ENCODE results near the gene HCN2. TPM values are rescaled to one million over a fixed set of nuclear protein-coding genes. Genes with fewer than 3 reads are reported as not detected.

Gene HCN2
- total and polyA plus RNA-seq, 4 experiments from 2014 or later = 2.5 to 2.9 TPM; not detected in 2

DNA sequence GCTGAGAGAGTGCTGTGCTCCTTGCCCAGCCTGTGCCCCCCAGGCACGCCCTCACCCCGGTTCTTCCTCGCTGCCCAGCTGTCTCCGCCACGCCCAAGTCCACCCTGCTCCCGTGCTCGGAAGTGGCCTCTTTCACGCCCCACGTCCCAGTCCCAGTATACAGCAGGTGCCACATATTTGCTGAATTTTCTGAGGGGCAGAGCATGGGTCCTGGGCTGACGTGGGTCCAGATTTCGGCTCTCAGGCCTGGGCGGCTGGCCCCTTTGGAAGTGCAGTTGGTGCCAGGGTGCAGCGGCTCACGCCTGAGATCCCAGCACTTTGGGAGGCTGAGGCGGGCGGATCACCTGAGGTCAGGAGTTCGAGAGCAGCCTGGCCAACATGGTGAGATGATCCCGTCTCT lies 3.4 kb downstream of the HCN2 start:
- H3K27me3 Mint-ChIP-seq = peaks cover 3 to 9% of the 10 kb centered on the region in 2 donors
- DNase-seq = no peak
- intact Hi-C loops (cut with micrococcal nuclease) = no loop called here
- Histone ChIP-seq H3K27ac (ENCODE audit: low read depth, low read length) (no peak overlapping the region), H3K27me3 (ENCODE audit: insufficient read depth, low read length) (peaks cover 6% of the 10 kb centered on the region), H3K36me3 (ENCODE audit: insufficient read depth, low read length) (no peaks in the 10 kb centered on the region), H3K4me1 (ENCODE audit: insufficient read depth, low read length) (peaks cover 14% of the 10 kb centered on the region), H3K4me3 (ENCODE audit: low read length in 2 of 2) (no peak overlapping the region), H3K9me3 (ENCODE audit: control insufficient read depth in 1 of 2, low read length in 2 of 2) (no peaks in the 10 kb centered on the region)
- peak overlapping the region in 1 of 7 donors; percentile 78 for H3K27ac Mint-ChIP-seq
- H3K4me1 Mint-ChIP-seq = peaks cover 0 to 10% (median 3%) of the 10 kb centered on the region in 4 donors
- POLR2A ChIA-PET (ENCODE audit: partially characterized antibody) = no interaction called here
- CTCF ChIA-PET (ENCODE audit: partially characterized antibody) = no interaction called here
- H3K36me3 Mint-ChIP-seq = peaks cover 0 to under 1% of the 10 kb centered on the region in 2 donors
- H3K4me3 Mint-ChIP-seq = no peak overlapping the region
- no peaks in the 10 kb centered on the region for H3K9me3 Mint-ChIP-seq

GRCh38 chr19:593505-593904 lies 3.8 kb downstream of the HCN2 start:
- intact Hi-C loops (cut with micrococcal nuclease) = no loop called here
- Histone ChIP-seq H3K4me1 (ENCODE audit: insufficient read depth, low read length) (peaks cover 9% of the 10 kb centered on the region), H3K27ac (ENCODE audit: low read depth, low read length) (no peak overlapping the region), H3K9me3 (ENCODE audit: control insufficient read depth in 1 of 2, low read length in 2 of 2) (no peaks in the 10 kb centered on the region), H3K27me3 (ENCODE audit: insufficient read depth, low read length) (peaks cover 5% of the 10 kb centered on the region), H3K4me3 (ENCODE audit: low read length in 2 of 2) (no peak overlapping the region), H3K36me3 (ENCODE audit: insufficient read depth, low read length) (no peaks in the 10 kb centered on the region)
- Mint-ChIP-seq H3K9me3 (no peaks in the 10 kb centered on the region), H3K4me3 (peak overlapping the region in 1 of 8 donors; percentile 36), H3K36me3 (no peaks in the 10 kb centered on the region), H3K27me3 (peaks cover 3 to 7% of the 10 kb centered on the region in 2 donors), H3K27ac (peak overlapping the region in 2 of 7 donors; percentile 4 to 78), H3K4me1 (peaks cover 0 to 10% (median 1%) of the 10 kb centered on the region in 4 donors)
- DNase-seq = no peak
- POLR2A ChIA-PET (ENCODE audit: partially characterized antibody) = interaction anchor here (1.1 kb wide), 1 partner anchor 17 kb away, joined by 3 read pairs; no protein-coding TSS in a partner anchor
- CTCF ChIA-PET (ENCODE audit: partially characterized antibody) = no interaction called here

DNA sequence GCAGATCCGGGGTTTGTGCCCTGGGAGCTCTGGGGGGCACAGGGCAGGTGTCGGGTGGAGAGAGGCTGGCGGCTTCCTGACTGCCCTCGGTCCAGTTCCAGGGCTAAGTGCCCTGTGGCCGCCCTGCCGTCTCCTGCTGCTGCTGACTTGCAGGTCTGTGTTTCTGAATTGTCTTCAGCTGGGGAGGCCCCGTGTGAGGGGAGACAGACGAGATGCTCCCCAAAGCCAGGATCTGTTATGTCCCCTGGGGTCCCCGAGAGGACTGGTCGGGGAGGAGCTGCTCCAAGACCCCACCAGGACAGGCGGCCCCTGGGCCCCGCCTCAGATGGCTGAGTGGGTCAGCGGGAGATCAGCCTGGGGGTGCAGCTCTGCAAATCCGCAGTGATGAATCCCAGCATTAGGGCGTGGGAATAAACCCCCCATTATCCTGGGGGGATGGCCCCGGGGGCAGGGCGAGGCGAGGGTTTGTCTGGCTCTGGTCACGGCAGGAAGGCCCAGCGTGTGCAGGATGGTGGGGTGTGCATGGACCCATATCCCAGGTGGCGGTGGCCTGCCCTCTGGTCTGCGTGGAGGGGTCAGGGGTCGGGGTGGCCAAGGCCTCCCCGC lies 4.7 kb downstream of the HCN2 start:
- Histone ChIP-seq H3K4me1 (ENCODE audit: insufficient read depth, low read length) (peaks cover under 1% of the 10 kb centered on the region), H3K27ac (ENCODE audit: low read depth, low read length) (no peak overlapping the region), H3K9me3 (ENCODE audit: control insufficient read depth in 1 of 2, low read length in 2 of 2) (no peaks in the 10 kb centered on the region), H3K4me3 (ENCODE audit: low read length in 2 of 2) (no peak overlapping the region), H3K27me3 (ENCODE audit: insufficient read depth, low read length) (no peaks in the 10 kb centered on the region), H3K36me3 (ENCODE audit: insufficient read depth, low read length) (no peaks in the 10 kb centered on the region)
- H3K4me1 Mint-ChIP-seq = peaks cover 0 to 4% (median 0%) of the 10 kb centered on the region in 4 donors
- no peak for DNase-seq
- peak overlapping the region in 1 of 7 donors; percentile 78 for H3K27ac Mint-ChIP-seq
- ChIA-PET CTCF (ENCODE audit: partially characterized antibody) (interaction anchor here (1.2 kb wide), 1 partner anchor 10 kb away, joined by 4 read pairs; no protein-coding TSS in a partner anchor), POLR2A (ENCODE audit: partially characterized antibody) (interaction anchor here (1.1 kb wide), 1 partner anchor 16 kb away, joined by 3 read pairs; no protein-coding TSS in a partner anchor)
- intact Hi-C loops (cut with micrococcal nuclease) = no loop called here
- no peaks in the 10 kb centered on the region for H3K36me3 Mint-ChIP-seq
- H3K9me3 Mint-ChIP-seq = no peaks in the 10 kb centered on the region
- H3K4me3 Mint-ChIP-seq = no peak overlapping the region
- peaks cover 3 to 7% of the 10 kb centered on the region in 2 donors for H3K27me3 Mint-ChIP-seq

- DNase-seq = no peak
- Mint-ChIP-seq H3K9me3 (no peaks in the 10 kb centered on the region), H3K4me3 (peak overlapping the region in 1 of 8 donors; percentile 30), H3K4me1 (peaks cover 0 to 4% (median 0%) of the 10 kb centered on the region in 4 donors), H3K27me3 (peaks cover 2 to 5% of the 10 kb centered on the region in 2 donors), H3K27ac (no peak overlapping the region), H3K36me3 (no peaks in the 10 kb centered on the region)
- no peaks in the 10 kb centered on the region for H3K36me3 ChIP-seq (ENCODE audit: insufficient read depth, low read length)
- intact Hi-C loops (cut with micrococcal nuclease) = no loop called here
- CTCF ChIA-PET (ENCODE audit: partially characterized antibody) = no interaction called here
- no peak overlapping the region for H3K27ac ChIP-seq (ENCODE audit: low read depth, low read length)
- H3K4me1 ChIP-seq (ENCODE audit: insufficient read depth, low read length) = no peaks in the 10 kb centered on the region
- no peaks in the 10 kb centered on the region for H3K9me3 ChIP-seq (ENCODE audit: control insufficient read depth in 1 of 2, low read length in 2 of 2)
- POLR2A ChIA-PET (ENCODE audit: partially characterized antibody) = no interaction called here
- no peaks in the 10 kb centered on the region for H3K27me3 ChIP-seq (ENCODE audit: insufficient read depth, low read length)
- H3K4me3 ChIP-seq (ENCODE audit: low read length in 2 of 2) = no peak overlapping the region
These were observed 5.9 kb downstream of the HCN2 start for GRCh38 chr19:595326-596262.

DNA sequence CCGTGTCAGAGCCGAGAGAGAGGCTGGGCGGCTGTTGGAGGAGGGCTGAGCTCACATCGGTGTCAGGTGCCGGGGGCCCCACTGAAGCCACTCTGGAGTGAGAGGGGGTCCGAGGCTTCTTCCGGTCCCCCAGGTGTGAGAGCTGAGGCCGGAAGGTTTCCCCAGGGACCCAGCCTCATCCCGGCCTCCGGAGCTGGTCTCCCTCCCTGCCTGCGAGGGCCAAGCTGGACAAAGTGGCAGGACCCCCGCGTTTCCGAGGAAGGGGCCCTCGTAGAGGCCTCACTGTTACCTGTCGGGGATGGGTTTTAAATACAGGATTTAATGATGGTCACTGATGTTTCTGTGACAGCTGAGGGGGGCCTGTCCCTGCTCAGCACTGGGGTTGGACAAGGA lies 6.6 kb downstream of the HCN2 start:
- Histone ChIP-seq H3K27ac (ENCODE audit: low read depth, low read length) (no peak overlapping the region), H3K36me3 (ENCODE audit: insufficient read depth, low read length) (no peaks in the 10 kb centered on the region), H3K27me3 (ENCODE audit: insufficient read depth, low read length) (no peaks in the 10 kb centered on the region), H3K9me3 (ENCODE audit: control insufficient read depth in 1 of 2, low read length in 2 of 2) (no peaks in the 10 kb centered on the region), H3K4me1 (ENCODE audit: insufficient read depth, low read length) (no peaks in the 10 kb centered on the region), H3K4me3 (ENCODE audit: low read length in 2 of 2) (no peak overlapping the region)
- no peak overlapping the region for H3K4me3 Mint-ChIP-seq
- POLR2A ChIA-PET (ENCODE audit: partially characterized antibody) = no interaction called here
- H3K9me3 Mint-ChIP-seq = peaks cover 0 to 6% (median 0%) of the 10 kb centered on the region in 8 donors
- H3K27ac Mint-ChIP-seq = no peak overlapping the region
- intact Hi-C loops (cut with micrococcal nuclease) = no loop called here
- peaks cover 0 to 2% (median 0%) of the 10 kb centered on the region in 4 donors for H3K4me1 Mint-ChIP-seq
- H3K27me3 Mint-ChIP-seq = peaks cover 1 to 5% of the 10 kb centered on the region in 2 donors
- DNase-seq = no peak
- H3K36me3 Mint-ChIP-seq = no peaks in the 10 kb centered on the region
- CTCF ChIA-PET (ENCODE audit: partially characterized antibody) = no interaction called here

DNA sequence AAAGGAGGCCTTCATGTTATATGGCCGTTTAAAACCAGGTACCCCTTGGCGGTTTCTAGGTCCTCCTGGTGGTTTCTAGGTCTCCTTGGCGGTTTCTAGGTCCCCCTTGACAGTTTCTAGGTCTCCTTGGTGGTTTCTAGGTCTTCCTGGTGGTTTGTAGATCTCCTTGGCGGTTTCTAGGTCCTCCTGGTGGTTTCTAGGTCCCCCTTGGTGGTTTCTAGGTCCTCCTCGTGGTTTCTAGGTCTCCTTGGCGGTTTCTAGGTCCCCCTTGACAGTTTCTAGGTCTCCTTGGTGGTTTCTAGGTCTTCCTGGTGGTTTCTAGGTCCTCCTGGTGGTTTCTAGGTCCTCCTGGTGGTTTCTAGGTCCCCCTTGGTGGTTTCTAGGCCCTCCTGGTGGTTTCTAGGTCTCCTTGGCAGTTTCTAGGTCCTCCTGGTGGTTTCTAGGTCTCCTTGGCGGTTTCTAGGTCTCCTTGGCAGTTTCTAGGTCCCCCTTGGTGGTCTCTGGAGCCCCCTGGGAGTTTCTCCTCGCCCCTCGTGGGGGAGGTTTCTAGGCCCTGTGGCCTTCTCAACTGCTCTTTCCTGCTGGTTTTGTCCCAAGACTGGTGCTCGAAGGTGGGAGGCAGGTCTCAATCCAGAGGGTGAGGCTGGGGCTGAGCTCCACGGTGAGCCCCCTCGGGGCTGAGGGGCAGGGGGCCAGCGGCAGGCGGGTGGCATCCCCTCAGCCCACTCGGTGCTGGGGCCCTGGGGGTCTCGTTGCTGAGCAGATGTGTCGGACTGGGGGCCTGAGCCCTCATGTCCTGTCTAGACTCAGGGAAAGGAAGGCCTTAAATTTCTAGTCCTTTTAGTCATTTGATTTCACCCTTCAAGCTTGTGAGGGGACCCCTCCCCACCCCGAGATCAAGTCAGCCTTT lies 8.0 kb downstream of the HCN2 start:
- H3K4me3 ChIP-seq (ENCODE audit: low read length in 2 of 2) = no peak overlapping the region
- H3K36me3 ChIP-seq (ENCODE audit: insufficient read depth, low read length) = no peaks in the 10 kb centered on the region
- CTCF ChIA-PET (ENCODE audit: partially characterized antibody) = no interaction called here
- Mint-ChIP-seq H3K4me3 (no peak overlapping the region), H3K36me3 (no peaks in the 10 kb centered on the region), H3K4me1 (no peaks in the 10 kb centered on the region), H3K27me3 (peaks cover 0 to 5% of the 10 kb centered on the region in 2 donors), H3K9me3 (peaks cover 0 to 9% (median 0%) of the 10 kb centered on the region in 8 donors), H3K27ac (peak overlapping the region in 1 of 7 donors; percentile 54)
- H3K9me3 ChIP-seq (ENCODE audit: control insufficient read depth in 1 of 2, low read length in 2 of 2) = no peaks in the 10 kb centered on the region
- POLR2A ChIA-PET (ENCODE audit: partially characterized antibody) = no interaction called here
- H3K4me1 ChIP-seq (ENCODE audit: insufficient read depth, low read length) = no peaks in the 10 kb centered on the region
- DNase-seq = no peak
- H3K27me3 ChIP-seq (ENCODE audit: insufficient read depth, low read length) = no peaks in the 10 kb centered on the region
- intact Hi-C loops (cut with micrococcal nuclease) = no loop called here
- H3K27ac ChIP-seq (ENCODE audit: low read depth, low read length) = no peak overlapping the region
